22Rv1 (cell line): ENCODE measurements around the gene SLC6A3.

Experiments used
- CTCF ChIP-seq: fragments of 450-650 bp; IDR thresholded peaks from 2 replicates; pipeline ENCODE4 v1.5.1; 2017; ENCODE audit warnings: mild to moderate bottlenecking
- ZFX ChIP-seq: fragments of 450-650 bp; IDR thresholded peaks from 2 replicates; pipeline ENCODE4 v1.6.1; 2017; ENCODE audit warnings: antibody characterized with exemption, borderline replicate concordance

- TF ChIP-seq CTCF: no peak
- no peak for TF ChIP-seq ZFX
Measured at GRCh38 chr5:1411099-1411498, 34.1 kb downstream of the SLC6A3 start.
